HG02571 (cell line): Measurements from ENCODE around the gene IRGM.
"Not testable (repeated sequence)": the region's sequence is repeated elsewhere in the genome, so short reads cannot be mapped to it uniquely, and the experiment has no call there.

Experiments used
- ATAC-seq: cut with Tn5 transposase; IDR thresholded peaks from one replicate; pipeline ENCODE4 v1.9.1; 2021; ENCODE audit warnings: mild to moderate bottlenecking, moderate library complexity; ENCODE audit not compliant: unreplicated experiment

IRGM gene

GRCh38 chr5:150846308-150846653 is at the start of gene IRGM:
Gene IRGM (plus strand): TSS chr5:150846521. CDS start chr5:150848124, 1,603 bp downstream.
- not testable (repeated sequence) for ATAC-seq

- no peak for ATAC-seq
These were observed 48.9 kb upstream of the IRGM start for GRCh38 chr5:150797384-150797783.

- no peak for ATAC-seq
These were observed 45.0 kb upstream of the IRGM start for GRCh38 chr5:150801117-150801927.

GRCh38 chr5:150804388-150804787 is 41.9 kb upstream of the IRGM start:
- no peak for ATAC-seq

GRCh38 chr5:150809363-150809762 is 37.0 kb upstream of the IRGM start:
- ATAC-seq = no peak

GRCh38 chr5:150815010-150815409 is 31.3 kb upstream of the IRGM start:
- no peak for ATAC-seq

- ATAC-seq = no peak
These were observed 29.4 kb upstream of the IRGM start for GRCh38 chr5:150816946-150817345.

GRCh38 chr5:150829744-150830143 is 16.6 kb upstream of the IRGM start:
- ATAC-seq = no peak

GRCh38 chr5:150831821-150832220 is 14.5 kb upstream of the IRGM start:
- ATAC-seq = not testable (repeated sequence)

- ATAC-seq = no peak
These were observed 10.3 kb upstream of the IRGM start for GRCh38 chr5:150836064-150836463.

GRCh38 chr5:150836703-150837102 is 9.6 kb upstream of the IRGM start:
- ATAC-seq = no peak

GRCh38 chr5:150845185-150845859 is 999 bp upstream of the IRGM start:
- not testable (repeated sequence) for ATAC-seq

GRCh38 chr5:150846654-150847333 is 473 bp downstream of the IRGM start:
- peak; percentile 95 for ATAC-seq

- ATAC-seq = no peak
These were observed 994 bp downstream of the IRGM start for GRCh38 chr5:150847334-150847695.

GRCh38 chr5:150848271-150848670 is 1.9 kb downstream of the IRGM start:
- no peak for ATAC-seq

GRCh38 chr5:150851039-150851438 is 4.7 kb downstream of the IRGM start:
- ATAC-seq = no peak

GRCh38 chr5:150853561-150853960 is 7.2 kb downstream of the IRGM start:
- ATAC-seq = no peak

- ATAC-seq = not testable (repeated sequence)
These were observed 10.4 kb downstream of the IRGM start for GRCh38 chr5:150856700-150857099.

- ATAC-seq = no peak
These were observed 14.0 kb downstream of the IRGM start for GRCh38 chr5:150860246-150860821.

- ATAC-seq = no peak
These were observed 15.7 kb downstream of the IRGM start for GRCh38 chr5:150862070-150862469.

- ATAC-seq = no peak
These were observed 33.0 kb downstream of the IRGM start for GRCh38 chr5:150879358-150879757.
